Smooth muscle cell (in vitro differentiated cells): ENCODE data around the gene SNAP29. TPM values are rescaled to one million over a fixed set of nuclear protein-coding genes. Genes with fewer than 3 reads are reported as not detected.
"Not testable (repeated sequence)": the region's sequence is repeated elsewhere in the genome, so short reads cannot be mapped to it uniquely, and the experiment has no call there.

Source experiments
- DNase-seq: peaks from one replicate; lab custom pipeline; 2025; ENCODE audit not compliant: unreplicated experiment; lab: John Stamatoyannopoulos, UW
- H2AFZ ChIP-seq: fragments of 200-600 bp; sonication (generic); 2 replicates; pipeline ENCODE4 v1.6.0; 2016; ENCODE audit warnings: antibody characterized with exemption, low read depth, mild to moderate bottlenecking
- H3F3A ChIP-seq: fragments of 200-600 bp; sonication (generic); 2 replicates; pipeline ENCODE4 v1.6.0; 2017; ENCODE audit warnings: antibody characterized with exemption, low read depth
- H3K27ac ChIP-seq: fragments of 200-600 bp; sonication (generic); 2 replicates; pipeline ENCODE4 v1.5.1; 2016; ENCODE audit warnings: low read depth, mild to moderate bottlenecking
- H3K27me3 ChIP-seq: fragments of 200-600 bp; sonication (generic); 2 replicates; pipeline ENCODE4 v1.6.1; 2016; ENCODE audit warnings: low read depth, mild to moderate bottlenecking
- H3K36me3 ChIP-seq: fragments of 200-600 bp; sonication (generic); 2 replicates; pipeline ENCODE4 v1.5.1; 2016; ENCODE audit warnings: low read depth
- H3K4me1 ChIP-seq: fragments of 200-600 bp; sonication (generic); 2 replicates; pipeline ENCODE4 v1.5.1; 2016; ENCODE audit warnings: low read depth
- H3K4me2 ChIP-seq: fragments of 200-600 bp; sonication (generic); 2 replicates; pipeline ENCODE4 v1.6.0; 2016; ENCODE audit warnings: mild to moderate bottlenecking
- H3K4me3 ChIP-seq: fragments of 200-600 bp; sonication (generic); 2 replicates; pipeline ENCODE4 v1.5.1; 2016; ENCODE audit warnings: mild to moderate bottlenecking
- H3K79me2 ChIP-seq: fragments of 200-600 bp; sonication (generic); 2 replicates; pipeline ENCODE4 v1.6.0; 2016; ENCODE audit warnings: low read depth, mild to moderate bottlenecking
- H3K9ac ChIP-seq: fragments of 200-600 bp; sonication (generic); 2 replicates; pipeline ENCODE4 v1.6.0; 2016; ENCODE audit warnings: low read depth
- H3K9me3 ChIP-seq: fragments of 200-600 bp; sonication (generic); replicated peaks from 2 replicates; pipeline ENCODE4 v1.5.1; 2016; ENCODE audit warnings: low read depth
- H4K20me1 ChIP-seq: fragments of 200-600 bp; sonication (generic); 2 replicates; pipeline ENCODE4 v1.6.0; 2016; ENCODE audit warnings: low read depth
- WGBS: methylation state at CpG from one replicate; pipeline ENCODE4 v1.1.7; 2016; ENCODE audit warnings: low lambda C conversion rate; 5-methylcytosine and 5-hydroxymethylcytosine counted together
- polyA plus RNA-seq: library from polyadenylated mRNA; unstranded; fragments of >200 nt; fragmentation: Nextera tagmentation; extraction: Ambion mirVana; gene quantifications from 2 replicates; pipeline ENCODE4 v1.2.1, GENCODE V29; 2016
- total RNA-seq: library from RNA; depleted of rRNA; stranded (reverse); fragments of >200 nt; gene quantifications from 2 replicates; pipeline ENCODE4 v1.2.3, GENCODE V29; 2014
- TF ChIP-seq, protein P1 (sequence below): fragments of 200-600 bp; sonication (generic); IDR thresholded peaks from 2 replicates; pipeline ENCODE4 v1.5.1; 2017; ENCODE audit warnings: borderline replicate concordance, mild to moderate bottlenecking, antibody characterized with exemption; ENCODE audit not compliant: insufficient read depth, poor library complexity, severe bottlenecking

SNAP29 gene
- total and polyA plus RNA-seq, 2 experiments from 2014 or later, result 9.4 to 28.8 TPM

DNA sequence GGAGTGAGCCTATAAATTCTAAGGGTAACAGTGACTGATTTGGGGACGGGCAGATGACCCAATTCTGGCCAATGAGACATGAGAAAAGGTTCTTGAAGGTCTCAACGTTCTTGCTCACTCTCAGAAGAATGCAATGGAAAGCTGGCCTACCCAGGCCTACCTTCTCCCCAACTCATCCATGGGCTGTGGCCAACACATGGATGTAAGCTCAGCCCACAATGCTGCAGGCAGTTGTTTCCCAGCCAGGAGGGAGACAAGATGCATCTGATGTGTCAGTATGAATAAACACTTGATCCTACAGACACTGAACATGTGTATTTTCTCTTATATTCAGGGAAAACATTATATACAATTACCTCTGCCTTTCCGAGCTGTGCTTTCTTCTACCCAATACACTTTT is 24.6 kb upstream of the SNAP29 start:
- peaks cover 7% of the 10 kb centered on the region for H4K20me1 ChIP-seq
- no peaks in the 10 kb centered on the region for H3K27me3 ChIP-seq
- H3K4me1 ChIP-seq, result no peaks in the 10 kb centered on the region
- H3K4me2 ChIP-seq, result no peak overlapping the region
- TF ChIP-seq, protein P1, sequence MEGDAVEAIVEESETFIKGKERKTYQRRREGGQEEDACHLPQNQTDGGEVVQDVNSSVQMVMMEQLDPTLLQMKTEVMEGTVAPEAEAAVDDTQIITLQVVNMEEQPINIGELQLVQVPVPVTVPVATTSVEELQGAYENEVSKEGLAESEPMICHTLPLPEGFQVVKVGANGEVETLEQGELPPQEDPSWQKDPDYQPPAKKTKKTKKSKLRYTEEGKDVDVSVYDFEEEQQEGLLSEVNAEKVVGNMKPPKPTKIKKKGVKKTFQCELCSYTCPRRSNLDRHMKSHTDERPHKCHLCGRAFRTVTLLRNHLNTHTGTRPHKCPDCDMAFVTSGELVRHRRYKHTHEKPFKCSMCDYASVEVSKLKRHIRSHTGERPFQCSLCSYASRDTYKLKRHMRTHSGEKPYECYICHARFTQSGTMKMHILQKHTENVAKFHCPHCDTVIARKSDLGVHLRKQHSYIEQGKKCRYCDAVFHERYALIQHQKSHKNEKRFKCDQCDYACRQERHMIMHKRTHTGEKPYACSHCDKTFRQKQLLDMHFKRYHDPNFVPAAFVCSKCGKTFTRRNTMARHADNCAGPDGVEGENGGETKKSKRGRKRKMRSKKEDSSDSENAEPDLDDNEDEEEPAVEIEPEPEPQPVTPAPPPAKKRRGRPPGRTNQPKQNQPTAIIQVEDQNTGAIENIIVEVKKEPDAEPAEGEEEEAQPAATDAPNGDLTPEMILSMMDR, result no peak
- no peak for DNase-seq
- peaks cover 4% of the 10 kb centered on the region for H3K36me3 ChIP-seq
- H2AFZ ChIP-seq, result no peak overlapping the region
- H3K79me2 ChIP-seq, result peaks cover 17% of the 10 kb centered on the region
- WGBS, result 93% methylated on average over 3 of the region's 3 CpGs
- H3K9me3 ChIP-seq, result no peaks in the 10 kb centered on the region
- no peak overlapping the region for H3K9ac ChIP-seq
- H3F3A ChIP-seq, result no peaks in the 10 kb centered on the region
- H3K4me3 ChIP-seq, result no peak overlapping the region
- H3K27ac ChIP-seq, result no peak overlapping the region

DNA sequence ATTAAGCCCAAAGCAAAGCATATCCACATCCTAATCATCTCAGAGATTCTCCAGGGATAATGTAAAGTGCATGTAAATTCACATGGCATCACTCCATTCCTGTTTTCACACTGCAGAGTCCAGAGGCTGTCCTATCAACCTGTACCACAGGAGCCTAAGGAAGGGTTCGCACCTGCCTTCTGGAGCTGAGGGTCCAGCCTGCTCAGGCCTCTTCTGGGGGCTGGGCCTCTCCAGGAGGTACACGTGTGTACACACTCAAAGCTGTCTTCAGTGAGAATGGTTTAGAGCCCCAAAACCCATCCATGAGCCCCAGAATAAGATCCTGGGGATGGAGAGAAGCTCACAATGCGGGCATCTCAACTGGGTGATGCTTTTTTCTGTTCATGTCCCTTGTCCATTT is 24.1 kb upstream of the SNAP29 start:
- H3K36me3 ChIP-seq, result peaks cover 4% of the 10 kb centered on the region
- DNase-seq, result no peak
- WGBS, result 98% methylated on average over 3 of the region's 3 CpGs
- H3K27ac ChIP-seq, result no peak overlapping the region
- H3K4me1 ChIP-seq, result no peaks in the 10 kb centered on the region
- no peaks in the 10 kb centered on the region for H3K27me3 ChIP-seq
- H4K20me1 ChIP-seq, result peaks cover 12% of the 10 kb centered on the region
- H3K4me3 ChIP-seq, result no peak overlapping the region
- peaks cover 20% of the 10 kb centered on the region for H3K79me2 ChIP-seq
- H3F3A ChIP-seq, result no peaks in the 10 kb centered on the region
- H3K9me3 ChIP-seq, result no peaks in the 10 kb centered on the region
- no peak overlapping the region for H3K4me2 ChIP-seq
- TF ChIP-seq, protein P1, result no peak
- no peak overlapping the region for H3K9ac ChIP-seq
- no peak overlapping the region for H2AFZ ChIP-seq

DNA sequence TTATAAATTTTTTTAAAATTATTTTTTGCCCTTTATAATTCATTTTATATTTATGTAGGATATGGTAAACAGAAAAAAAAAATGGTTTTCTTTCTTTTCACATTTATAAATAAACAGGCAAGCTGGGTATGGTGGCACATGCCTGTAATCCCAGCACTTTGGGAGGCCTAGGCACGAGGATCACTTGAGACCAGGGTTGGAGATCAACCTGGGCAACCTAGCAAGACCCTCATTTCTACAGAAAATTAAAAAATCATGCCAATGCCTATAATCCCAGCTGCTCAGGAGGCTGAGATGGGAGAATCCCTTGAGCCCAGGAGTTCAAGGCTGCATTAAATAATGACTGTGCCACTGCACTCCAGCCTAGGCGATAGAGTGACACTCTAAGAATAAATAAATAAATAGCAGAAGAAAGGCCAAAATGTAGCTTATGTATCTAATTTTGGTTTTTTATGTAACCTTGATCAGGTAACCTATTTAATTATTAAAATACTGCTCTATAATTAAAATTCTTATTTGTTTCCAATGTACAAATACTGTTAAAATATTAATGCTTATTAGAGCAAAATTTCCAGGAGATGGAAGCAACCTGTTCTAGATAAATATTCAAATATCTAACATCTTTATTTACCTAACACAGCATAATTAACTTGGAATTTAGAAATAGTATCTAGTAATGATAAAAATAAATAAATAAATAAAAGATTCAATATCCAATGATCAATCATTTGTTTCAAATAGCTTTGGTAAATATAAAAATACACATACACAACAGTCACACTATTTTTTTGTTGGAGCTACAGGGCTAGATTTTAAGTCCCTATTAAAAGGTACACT is 21.6 kb upstream of the SNAP29 start:
- Histone ChIP-seq H3K9ac (no peak overlapping the region), H3K4me1 (no peaks in the 10 kb centered on the region), H3K27ac (no peak overlapping the region), H3K36me3 (no peaks in the 10 kb centered on the region), H3K79me2 (peaks cover 35% of the 10 kb centered on the region), H4K20me1 (peaks cover 37% of the 10 kb centered on the region), H3K4me3 (no peak overlapping the region), H3K27me3 (no peaks in the 10 kb centered on the region), H3F3A (no peaks in the 10 kb centered on the region), H2AFZ (no peak overlapping the region), H3K4me2 (no peak overlapping the region), H3K9me3 (no peaks in the 10 kb centered on the region)
- WGBS, result 97% methylated on average over 2 of the region's 2 CpGs
- no peak for DNase-seq
- TF ChIP-seq, protein P1, result no peak

DNA sequence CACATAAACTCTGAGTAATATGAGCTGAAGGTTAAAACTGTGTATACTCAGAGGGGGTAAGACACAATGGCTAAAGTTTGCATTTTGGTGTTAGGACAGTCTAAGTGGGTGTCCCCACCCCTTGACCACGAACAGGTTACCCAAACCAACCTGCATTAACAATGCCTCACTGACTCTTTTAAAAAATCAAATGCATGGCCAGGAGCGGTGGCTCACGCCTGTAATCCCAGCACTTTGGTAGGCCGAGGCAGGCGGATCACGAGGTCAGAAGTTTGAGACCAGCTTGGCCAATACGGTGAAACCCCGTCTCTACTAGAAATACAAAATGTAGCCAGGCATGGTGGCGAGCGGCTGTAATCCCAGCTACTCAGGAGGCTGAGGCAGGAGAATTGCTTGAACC is 19.5 kb upstream of the SNAP29 start:
- peaks cover 45% of the 10 kb centered on the region for H3K79me2 ChIP-seq
- not testable (repeated sequence) for H3K4me1 ChIP-seq, H3F3A ChIP-seq, H2AFZ ChIP-seq, H3K27ac ChIP-seq, H3K27me3 ChIP-seq, DNase-seq, H3K9me3 ChIP-seq, H3K4me3 ChIP-seq, H3K9ac ChIP-seq, H3K4me2 ChIP-seq, H3K36me3 ChIP-seq
- H4K20me1 ChIP-seq, result peaks cover 55% of the 10 kb centered on the region
- 98% methylated on average over 10 of the region's 10 CpGs for WGBS
